Measurements from ENCODE around the gene EXOC6. TPM values are rescaled to one million over a fixed set of nuclear protein-coding genes. Genes with fewer than 3 reads are reported as not detected.

EXOC6 gene
- total and polyA plus RNA-seq, 2 of the 13 experiments (the other 11 are each of a cell fraction or from before 2014, with no cell fraction given) = 22.2 to 29.2 TPM

GRCh38 chr10:93077860-93078337, 229.6 kb downstream of the EXOC6 start:
- Histone ChIP-seq H3K4me2 (ENCODE audit: low read depth, low read length) (no peak overlapping the region), H3K4me1 (ENCODE audit: insufficient read depth, low read length) (peaks cover 43% of the 10 kb centered on the region), H3K27me3 (ENCODE audit: control insufficient read depth in 1 of 2, insufficient read depth in 2 of 2, low read length in 2 of 2) (peaks cover 6 to 38% of the 10 kb centered on the region in 2 experiments; a peak in 4 of 5 replicates), H3K4me3 (replicated peaks in 1 of 3; ENCODE audit: insufficient read depth in 1 of 3, low read depth in 2 of 3, low read length in 3 of 3) (no peak overlapping the region), H4K20me1 (ENCODE audit: insufficient read depth, low read length) (no peaks in the 10 kb centered on the region), H3K79me2 (ENCODE audit: insufficient read depth, low read length) (no peaks in the 10 kb centered on the region), H3K27ac (ENCODE audit: extremely low read length, insufficient read depth, low read length) (no peak overlapping the region), H2AFZ (ENCODE audit: low read length) (no peak overlapping the region), H3K9me3 (ENCODE audit: low read length) (no peaks in the 10 kb centered on the region), H3K9ac (ENCODE audit: insufficient read depth, low read depth, low read length) (no peak overlapping the region), H3K36me3 (replicated peaks in 1 of 2; ENCODE audit: control insufficient read depth in 1 of 2, insufficient read depth in 2 of 2, low read length in 2 of 2) (no peaks in the 10 kb centered on the region)
- no TSS peak for BruUV-seq (replicated peaks)
- ChIA-PET CTCF (ENCODE audit: low intra/inter-chr PET ratio, low total read pairs) (interaction anchor here (1.0 kb wide), 1 partner anchor 274 kb away, joined by 3 read pairs; no protein-coding TSS in a partner anchor), POLR2A (no interaction called here)
- FAIRE-seq = no peak
- in situ Hi-C loops (cut with HindIII; ENCODE audit: extremely low pct_ligation_motif_present, low pct_unique_long_range_greater_than_20kb) = loop anchor here (10.0 kb wide), 1 partner anchor 217 kb away; no protein-coding TSS in a partner anchor
- WGBS (ENCODE audit: low lambda C conversion rate) = 25% methylated on average over 5 of the region's 5 CpGs
- no peak for DNase-seq (ENCODE audit: low spot score)
- no peak for ATAC-seq
- intact Hi-C loops (cut with micrococcal nuclease; ENCODE audit: unreplicated experiment) = loop anchor here (10.0 kb wide), 1 partner anchor 193 kb away; no protein-coding TSS in a partner anchor
- 0 out of 4 replicates have a peak, but pooled peaks of 1 of the 2 experiments have one; percentile 11 for TF ChIP-seq MAFK (conservative IDR thresholded peaks at IDR 0.05 in 1 of 2, IDR thresholded peaks at IDR 0.05 in 1 of 2; ENCODE audit: low read length in 2 of 2)
- TF ChIP-seq RARA (CRISPR knock-in tag; IDR thresholded peaks at IDR 0.05) = peak; percentile 75
- TF ChIP-seq GTF3A (CRISPR knock-in tag; conservative IDR thresholded peaks at IDR 0.05) = no peak

- ChIA-PET CTCF (ENCODE audit: low intra/inter-chr PET ratio, low total read pairs) (interaction anchor here (1.3 to 3.5 kb wide), 3 partner anchors 73 to 273 kb away, joined by 3 to 20 read pairs (median 9); no protein-coding TSS in a partner anchor), POLR2A (no interaction called here)
- H4K20me1 ChIP-seq (ENCODE audit: insufficient read depth, low read length) = no peaks in the 10 kb centered on the region
- in situ Hi-C loops (cut with HindIII; ENCODE audit: extremely low pct_ligation_motif_present, low pct_unique_long_range_greater_than_20kb) (loop anchor here (5.0 to 10.0 kb wide), 2 partner anchors 215 to 272 kb away; no protein-coding TSS in a partner anchor), intact Hi-C loops (cut with micrococcal nuclease; ENCODE audit: unreplicated experiment) (loop anchor here (1.0 to 10.0 kb wide), 3 partner anchors 195 to 272 kb away; no protein-coding TSS in a partner anchor)
- ATAC-seq (no peak; the same call in 2 of the 3 replicates), DNase-seq (ENCODE audit: low spot score) (no peak), FAIRE-seq (no peak)
- no TSS peak for BruUV-seq (replicated peaks)
- TF ChIP-seq SP2 (CRISPR knock-in tag; IDR thresholded peaks at IDR 0.05) = no peak
- 0 out of 2 replicates have a peak, but pooled peaks have one; percentile 34 for TF ChIP-seq ZNF709 (CRISPR knock-in tag; IDR thresholded peaks at IDR 0.05)
- peak; percentile 81 for TF ChIP-seq CEBPB (IDR thresholded peaks at IDR 0.05; ENCODE audit: borderline replicate concordance, low read depth, low read length)
- H3K9ac ChIP-seq (ENCODE audit: insufficient read depth, low read depth, low read length) = no peak overlapping the region
- H3K27ac ChIP-seq (ENCODE audit: extremely low read length, insufficient read depth, low read length) = no peak overlapping the region
- no peaks in the 10 kb centered on the region for H3K36me3 ChIP-seq (replicated peaks in 1 of 2; ENCODE audit: control insufficient read depth in 1 of 2, insufficient read depth in 2 of 2, low read length in 2 of 2)
- no peaks in the 10 kb centered on the region for H3K79me2 ChIP-seq (ENCODE audit: insufficient read depth, low read length)
- H3K4me3 ChIP-seq (replicated peaks in 1 of 3; ENCODE audit: insufficient read depth in 1 of 3, low read depth in 2 of 3, low read length in 3 of 3) = no peak overlapping the region
- 49% methylated on average over 3 of the region's 9 CpGs for WGBS (ENCODE audit: low lambda C conversion rate)
- no peak overlapping the region for H2AFZ ChIP-seq (ENCODE audit: low read length)
- no peaks in the 10 kb centered on the region for H3K9me3 ChIP-seq (ENCODE audit: low read length)
- peak overlapping the region; percentile 33 for H3K4me2 ChIP-seq (ENCODE audit: low read depth, low read length)
- peaks cover 41% of the 10 kb centered on the region for H3K4me1 ChIP-seq (ENCODE audit: insufficient read depth, low read length)
- H3K27me3 ChIP-seq (ENCODE audit: control insufficient read depth in 1 of 2, insufficient read depth in 2 of 2, low read length in 2 of 2) = peaks cover under 1 to 22% of the 10 kb centered on the region in 2 experiments; a peak in 4 of 5 replicates
Measured at GRCh38 chr10:93079663-93080349, 231.5 kb downstream of the EXOC6 start.
